Occipital lobe (tissue), 2 donors: ENCODE results near the gene PLA2G4A. TPM values are rescaled to one million over a fixed set of nuclear protein-coding genes. Genes with fewer than 3 reads are reported as not detected.

Experiments used
- DNase-seq: peaks from one replicate; lab custom pipeline; 2025; lab: John Stamatoyannopoulos, UW
- total RNA-seq: library from RNA; depleted of rRNA; stranded (reverse); fragments of >200 nt; gene quantifications from one replicate; pipeline ENCODE4 v1.2.3, GENCODE V29; 2014

Gene PLA2G4A
- total RNA-seq, 1 donor from 2014 or later, result 2.3 TPM

GRCh38 chr1:186976700-186977099 is 148.0 kb downstream of the PLA2G4A start:
- no peak for DNase-seq

- no peak for DNase-seq
These were observed 148.7 kb downstream of the PLA2G4A start for GRCh38 chr1:186977266-186977957.

DNA sequence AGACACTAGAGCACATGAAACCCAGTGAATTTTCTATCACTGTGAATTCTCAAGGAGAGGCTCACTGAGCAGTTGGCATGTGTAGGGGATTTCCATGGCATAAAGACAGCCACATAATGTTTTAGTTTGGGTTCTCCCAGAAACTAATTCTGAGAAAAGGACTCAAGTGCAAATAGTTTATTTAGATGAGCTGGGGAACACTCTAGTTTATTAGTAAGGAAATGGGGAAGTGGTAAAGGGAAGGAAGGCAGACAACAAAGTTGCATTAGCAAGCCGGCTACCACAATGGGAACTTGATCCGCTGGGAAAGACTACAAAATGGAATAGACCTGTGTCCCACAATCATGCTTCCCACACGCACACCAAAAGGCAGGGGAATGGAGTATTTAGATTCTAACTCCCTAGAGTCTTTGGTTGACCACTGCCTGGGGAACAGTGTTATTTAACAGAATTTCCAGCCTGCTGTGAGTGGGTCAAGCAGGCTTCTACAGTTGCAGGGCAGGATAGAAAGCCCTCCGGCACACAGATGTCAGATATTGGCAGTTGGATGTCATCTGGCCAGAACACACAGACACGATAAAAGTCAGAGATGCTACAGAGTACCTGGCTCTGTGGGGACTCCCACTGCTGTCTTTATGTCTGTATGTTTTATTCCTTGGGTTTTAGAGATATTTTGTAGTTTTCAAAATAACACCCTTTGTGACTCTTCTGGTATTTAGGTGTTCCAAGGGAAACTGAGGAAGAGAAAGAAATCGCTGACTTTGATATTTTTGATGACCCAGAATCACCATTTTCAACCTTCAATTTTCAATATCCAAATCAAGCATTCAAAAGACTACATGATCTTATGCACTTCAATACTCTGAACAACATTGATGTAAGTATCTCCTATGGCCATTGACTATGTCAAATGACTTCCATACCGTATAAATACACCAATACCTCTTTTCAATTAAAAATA is 150.1 kb downstream of the PLA2G4A start:
- no peak for DNase-seq

DNA sequence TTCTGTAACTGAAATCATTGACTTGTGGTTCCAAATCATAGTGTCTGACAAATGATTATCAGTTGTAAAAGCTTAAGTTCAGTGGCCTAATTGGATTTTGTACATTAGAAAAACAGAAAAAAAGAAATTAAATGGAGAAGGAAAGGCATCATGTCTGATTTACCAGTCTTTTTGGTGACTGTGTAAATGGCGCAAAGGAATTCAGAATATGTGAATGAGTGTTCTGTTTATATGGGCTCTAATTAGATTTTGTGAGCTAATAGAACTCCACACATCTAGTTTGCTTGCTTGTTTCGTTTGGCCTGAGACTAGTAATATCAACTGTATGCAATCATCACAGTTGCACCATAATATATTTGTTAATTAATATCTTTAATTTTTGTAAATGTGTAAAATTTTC is 151.7 kb downstream of the PLA2G4A start:
- no peak for DNase-seq

- DNase-seq, result no peak
These were observed 153.4 kb downstream of the PLA2G4A start for GRCh38 chr1:186982116-186982515.

DNA sequence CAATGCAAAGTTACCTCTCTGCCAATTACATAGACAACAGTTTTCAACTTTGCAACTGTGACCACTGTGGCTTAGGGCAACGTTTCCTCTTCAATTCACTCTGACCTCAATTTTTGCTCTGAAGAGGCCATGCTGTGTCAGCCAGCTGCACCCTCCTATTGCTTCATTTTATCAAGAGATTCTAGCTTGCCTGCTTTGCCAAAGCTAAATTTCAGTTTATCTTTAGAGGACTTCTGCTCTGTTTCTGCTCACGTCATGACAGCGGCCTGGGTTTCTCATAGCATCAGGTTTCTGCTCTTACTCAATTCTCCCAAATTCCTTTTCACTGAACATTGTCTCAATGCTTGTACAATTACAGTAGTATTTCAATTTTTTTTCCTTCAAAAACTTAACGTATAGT is 154.6 kb downstream of the PLA2G4A start:
- DNase-seq, result no peak

DNA sequence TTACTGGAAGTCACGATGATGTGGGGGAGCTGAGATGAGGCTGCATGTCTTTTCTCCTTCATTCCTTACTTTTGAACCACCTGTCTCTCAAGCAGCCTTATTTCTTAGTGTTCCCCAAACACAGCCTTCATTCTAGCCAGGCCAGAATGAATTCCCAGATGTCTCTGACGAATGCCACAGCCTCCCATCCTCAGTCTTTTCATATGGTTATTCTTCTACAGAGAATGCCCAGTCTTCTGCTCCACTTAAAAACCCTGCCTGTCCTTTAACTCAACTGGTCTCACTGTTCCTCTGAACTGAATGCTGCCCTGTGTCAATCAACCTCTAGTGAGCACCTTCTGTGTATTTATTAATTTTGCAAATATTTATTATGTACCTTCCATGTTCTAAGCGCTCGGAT is 156.2 kb downstream of the PLA2G4A start:
- no peak for DNase-seq

DNA sequence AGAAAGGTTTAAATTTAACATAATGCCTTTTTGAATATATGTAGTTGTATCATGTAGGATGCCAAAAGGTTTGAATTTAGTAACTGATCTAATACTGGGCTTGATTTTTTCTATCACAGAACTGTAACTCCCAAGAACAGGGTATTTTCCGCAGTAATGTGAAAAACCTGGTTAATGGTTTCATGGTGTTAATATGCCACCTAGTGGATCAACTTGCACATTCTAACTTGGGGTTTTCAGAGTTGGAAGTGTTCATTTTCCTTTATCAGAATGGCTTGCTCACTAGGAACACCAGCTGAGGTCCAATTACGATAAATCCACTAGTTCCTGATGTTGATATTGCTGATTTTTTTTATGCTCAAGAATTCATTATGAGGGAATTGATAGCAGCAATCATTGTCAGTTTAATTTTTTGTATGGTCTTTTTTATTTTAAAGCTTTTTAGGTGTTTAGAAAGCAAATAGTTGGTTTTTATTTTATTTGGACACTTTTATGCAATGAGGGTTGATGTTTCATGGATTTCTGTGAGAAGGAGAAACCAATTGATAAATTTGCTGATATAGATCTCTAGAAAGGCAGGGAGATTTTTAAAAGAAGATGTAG is 157.2 kb downstream of the PLA2G4A start:
- DNase-seq, result no peak

DNA sequence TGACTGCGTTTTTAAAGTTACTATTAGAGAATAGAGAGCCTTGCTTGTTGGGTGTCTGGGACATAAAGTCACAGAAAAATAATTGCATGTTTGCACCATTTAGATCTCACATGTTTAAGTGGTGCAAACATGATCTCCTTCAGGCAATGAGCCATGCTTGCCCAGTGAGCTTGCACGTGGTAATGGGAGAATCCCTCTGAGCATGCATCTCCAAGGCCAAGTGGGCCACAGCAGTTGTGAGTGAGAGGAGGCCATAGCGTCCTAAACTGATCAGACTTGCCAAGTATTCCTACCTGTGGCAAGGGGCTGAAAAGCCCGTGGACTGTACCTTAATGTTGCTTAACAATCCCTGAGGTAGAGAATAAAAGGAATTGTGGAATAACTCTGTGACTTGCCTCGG is 158.3 kb downstream of the PLA2G4A start:
- DNase-seq, result no peak

- DNase-seq, result no peak
These were observed 159.0 kb downstream of the PLA2G4A start for GRCh38 chr1:186987769-186988168.

GRCh38 chr1:186993996-186994395 is 165.2 kb downstream of the PLA2G4A start:
- no peak for DNase-seq

DNA sequence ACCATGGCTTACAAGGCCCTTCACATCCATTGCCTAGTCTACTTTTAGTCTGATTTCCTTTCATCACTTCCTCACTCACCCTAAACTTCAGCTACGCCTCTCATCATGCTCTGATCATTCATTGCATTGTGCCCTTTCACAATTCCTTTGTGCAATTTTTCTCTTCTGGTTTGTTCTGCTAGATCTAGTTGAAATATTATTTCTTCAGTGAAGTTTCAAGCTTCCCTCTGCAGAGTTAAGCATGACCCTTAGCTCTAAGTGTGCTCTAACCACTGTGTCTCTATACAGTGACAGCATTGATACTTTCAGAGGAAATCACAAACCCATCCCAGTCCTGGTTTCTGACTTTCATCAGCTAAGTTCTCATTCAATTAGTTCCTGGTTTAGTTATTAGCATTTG is 166.1 kb downstream of the PLA2G4A start:
- no peak for DNase-seq

GRCh38 chr1:186996816-186997215 is 168.1 kb downstream of the PLA2G4A start:
- DNase-seq, result no peak

- DNase-seq, result no peak
These were observed 169.1 kb downstream of the PLA2G4A start for GRCh38 chr1:186997877-186998276.

- no peak for DNase-seq
These were observed 170.8 kb downstream of the PLA2G4A start for GRCh38 chr1:186999506-186999905.

- DNase-seq, result no peak
These were observed 172.6 kb downstream of the PLA2G4A start for GRCh38 chr1:187001198-187001889.

DNA sequence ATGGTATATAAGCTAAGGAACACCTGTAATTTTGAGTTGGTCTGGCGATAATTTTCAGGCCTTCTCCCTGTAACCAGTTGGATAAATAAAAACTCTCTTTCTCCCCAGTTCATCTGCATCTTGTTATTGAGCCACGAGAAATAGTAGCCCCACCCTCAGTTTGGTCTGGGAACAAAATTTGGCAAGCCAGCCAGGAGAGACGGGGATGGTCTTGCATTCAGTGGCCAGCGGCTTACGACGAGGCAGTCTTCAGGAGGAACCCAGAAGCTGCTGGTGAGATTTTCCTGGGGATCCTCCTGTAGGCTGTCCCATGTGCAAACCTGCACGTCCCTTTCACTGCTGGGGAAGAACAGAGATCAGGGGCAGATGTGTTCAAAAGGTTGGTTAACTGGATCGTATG is 174.6 kb downstream of the PLA2G4A start:
- no peak for DNase-seq

- no peak for DNase-seq
These were observed 178.1 kb downstream of the PLA2G4A start for GRCh38 chr1:187006896-187007295.

- DNase-seq, result no peak
These were observed 180.6 kb downstream of the PLA2G4A start for GRCh38 chr1:187009320-187009719.

- DNase-seq, result no peak
These were observed 182.0 kb downstream of the PLA2G4A start for GRCh38 chr1:187010571-187011309.
